ENCODE measurements around the gene ZAP70. TPM values are rescaled to one million over a fixed set of nuclear protein-coding genes. Genes with fewer than 3 reads are reported as not detected.
A peak's percentile ranks its signal among the peaks of the same experiment; 100 is the strongest.

The ZAP70 gene
- total RNA-seq, 1 experiment from 2014 or later = not detected

GRCh38 chr2:97740590-97741182, 27.3 kb downstream of the ZAP70 start:
- Histone ChIP-seq H3K4me2 (no peak overlapping the region), H4K20me1 (ENCODE audit: insufficient read depth) (no peaks in the 10 kb centered on the region), H3K27ac (no peak overlapping the region), H3K9me3 (ENCODE audit: insufficient read depth, low read depth) (no peaks in the 10 kb centered on the region), H3F3A (ENCODE audit: insufficient read depth, low read depth) (no peaks in the 10 kb centered on the region), H3K9me2 (ENCODE audit: insufficient read depth) (no peaks in the 10 kb centered on the region), H3K4me3 (no peak overlapping the region), H2AFZ (no peak overlapping the region), H3K79me2 (ENCODE audit: low read depth) (no peaks in the 10 kb centered on the region), H3K27me3 (ENCODE audit: insufficient read depth, low read depth) (peaks cover 18% of the 10 kb centered on the region), H3K36me3 (ENCODE audit: low read depth) (no peaks in the 10 kb centered on the region), H3K4me1 (replicated peaks; ENCODE audit: insufficient read depth) (peaks cover 6% of the 10 kb centered on the region)
- DNase-seq = peak in 1 of 2 experiments; percentile 26
- POLR2A ChIA-PET (ENCODE audit: unreplicated experiment) = interaction anchor here (0.7 kb wide), 1 partner anchor 512 kb away, joined by 6 read pairs; no protein-coding TSS in a partner anchor
- CTCF ChIA-PET = no interaction called here
- TF ChIP-seq CTCF (conservative IDR thresholded peaks at IDR 0.05) (peak; percentile 81), EZH2 (IDR thresholded peaks at IDR 0.05; ENCODE audit: low read depth) (no peak)
- no TSS peak for BruUV-seq (replicated peaks)
- intact Hi-C loops (cut with micrococcal nuclease; ENCODE audit: unreplicated experiment) = no loop called here

GRCh38 chr2:97741251-97741650, 27.9 kb downstream of the ZAP70 start:
- Histone ChIP-seq H3K27ac (no peak overlapping the region), H2AFZ (no peak overlapping the region), H3K9me3 (ENCODE audit: insufficient read depth, low read depth) (no peaks in the 10 kb centered on the region), H3F3A (ENCODE audit: insufficient read depth, low read depth) (no peaks in the 10 kb centered on the region), H3K4me1 (replicated peaks; ENCODE audit: insufficient read depth) (peaks cover 6% of the 10 kb centered on the region), H3K36me3 (ENCODE audit: low read depth) (no peaks in the 10 kb centered on the region), H3K27me3 (ENCODE audit: insufficient read depth, low read depth) (peaks cover 17% of the 10 kb centered on the region), H3K79me2 (ENCODE audit: low read depth) (no peaks in the 10 kb centered on the region), H3K9me2 (ENCODE audit: insufficient read depth) (no peaks in the 10 kb centered on the region), H3K4me3 (no peak overlapping the region), H4K20me1 (ENCODE audit: insufficient read depth) (no peaks in the 10 kb centered on the region), H3K4me2 (no peak overlapping the region)
- intact Hi-C loops (cut with micrococcal nuclease; ENCODE audit: unreplicated experiment) = no loop called here
- BruUV-seq (replicated peaks) = no TSS peak
- POLR2A ChIA-PET (ENCODE audit: unreplicated experiment) = interaction anchor here (0.6 to 0.7 kb wide), 2 partner anchors 511 to 1700 kb away, joined by 3 to 6 read pairs; no protein-coding TSS in a partner anchor
- no peak for TF ChIP-seq CTCF (conservative IDR thresholded peaks at IDR 0.05)
- no peak for TF ChIP-seq EZH2 (IDR thresholded peaks at IDR 0.05; ENCODE audit: low read depth)
- DNase-seq = no peak
- CTCF ChIA-PET = no interaction called here

GRCh38 chr2:97741686-97742085, 28.3 kb downstream of the ZAP70 start:
- no peak for TF ChIP-seq CTCF (conservative IDR thresholded peaks at IDR 0.05)
- TF ChIP-seq EZH2 (IDR thresholded peaks at IDR 0.05; ENCODE audit: low read depth) = no peak
- H3K36me3 ChIP-seq (ENCODE audit: low read depth) = no peaks in the 10 kb centered on the region
- H4K20me1 ChIP-seq (ENCODE audit: insufficient read depth) = no peaks in the 10 kb centered on the region
- no peak for DNase-seq
- H3K4me3 ChIP-seq = no peak overlapping the region
- H3K4me1 ChIP-seq (replicated peaks; ENCODE audit: insufficient read depth) = peaks cover 6% of the 10 kb centered on the region
- H3K27ac ChIP-seq = no peak overlapping the region
- intact Hi-C loops (cut with micrococcal nuclease; ENCODE audit: unreplicated experiment) = no loop called here
- no peaks in the 10 kb centered on the region for H3K9me3 ChIP-seq (ENCODE audit: insufficient read depth, low read depth)
- peaks cover 14% of the 10 kb centered on the region for H3K27me3 ChIP-seq (ENCODE audit: insufficient read depth, low read depth)
- POLR2A ChIA-PET (ENCODE audit: unreplicated experiment) = interaction anchor here (0.6 kb wide), 1 partner anchor 1699 kb away, joined by 3 read pairs; no protein-coding TSS in a partner anchor
- CTCF ChIA-PET = no interaction called here
- no TSS peak for BruUV-seq (replicated peaks)
- no peaks in the 10 kb centered on the region for H3F3A ChIP-seq (ENCODE audit: insufficient read depth, low read depth)
- no peaks in the 10 kb centered on the region for H3K9me2 ChIP-seq (ENCODE audit: insufficient read depth)
- no peak overlapping the region for H3K4me2 ChIP-seq
- H3K79me2 ChIP-seq (ENCODE audit: low read depth) = no peaks in the 10 kb centered on the region
- H2AFZ ChIP-seq = no peak overlapping the region
